ENCODE data around the gene CBX7.
A peak's percentile ranks its signal among the peaks of the same experiment; 100 is the strongest.

The CBX7 gene

DNA sequence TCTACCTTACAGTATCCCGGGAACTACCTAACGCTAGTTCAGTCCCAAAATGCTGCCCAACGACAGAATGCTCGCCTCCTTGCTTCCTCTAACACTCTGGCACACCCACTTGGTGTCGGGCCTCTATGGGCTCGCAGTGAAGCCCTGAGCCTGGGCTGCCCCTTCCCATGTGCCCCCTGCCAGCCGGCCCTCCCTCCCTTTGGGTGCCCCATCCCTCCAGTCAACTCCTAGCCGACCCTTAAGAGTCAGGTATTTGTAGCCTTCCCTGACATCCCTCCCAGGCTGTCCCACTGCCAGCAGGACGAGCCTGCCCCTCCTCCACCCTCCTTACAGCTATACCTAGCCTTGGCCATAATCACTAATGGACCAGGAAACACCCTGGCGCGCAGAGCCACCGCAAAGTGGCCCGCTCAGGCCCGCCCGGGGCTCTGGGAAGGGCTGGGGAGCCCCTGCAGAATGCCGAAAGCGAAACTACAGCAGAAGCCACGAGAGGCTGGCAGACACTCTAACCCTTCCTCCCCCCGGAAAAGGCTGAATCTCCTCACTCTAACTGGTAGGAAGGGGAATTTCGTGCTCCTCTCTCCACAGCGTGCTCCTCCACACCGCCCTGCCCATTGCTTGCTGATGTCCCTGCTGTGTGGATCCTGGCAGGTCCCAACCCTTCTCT lies 8.2 kb downstream of the CBX7 start:
- peak overlapping the region; percentile 95 for H3K4me3 ChIP-seq (ENCODE audit: low read depth, low read length)
- no peak for TF ChIP-seq CTCF (IDR thresholded peaks at IDR 0.05; ENCODE audit: borderline replicate concordance, insufficient read depth, low read depth, low read length)

- TF ChIP-seq CTCF (IDR thresholded peaks at IDR 0.05; ENCODE audit: borderline replicate concordance, insufficient read depth, low read depth, low read length), result no peak
- no peak overlapping the region for H3K4me3 ChIP-seq (ENCODE audit: low read depth, low read length)
These were observed 10.3 kb downstream of the CBX7 start for GRCh38 chr22:39142088-39142680.

GRCh38 chr22:39139933-39140332 lies 12.5 kb downstream of the CBX7 start:
- no peak overlapping the region for H3K4me3 ChIP-seq (ENCODE audit: low read depth, low read length)
- no peak for TF ChIP-seq CTCF (IDR thresholded peaks at IDR 0.05; ENCODE audit: borderline replicate concordance, insufficient read depth, low read depth, low read length)

- TF ChIP-seq CTCF (IDR thresholded peaks at IDR 0.05; ENCODE audit: borderline replicate concordance, insufficient read depth, low read depth, low read length), result no peak
These were observed 14.0 kb downstream of the CBX7 start for GRCh38 chr22:39138357-39138997.

GRCh38 chr22:39136317-39136716 lies 16.2 kb downstream of the CBX7 start:
- no peak for TF ChIP-seq CTCF (IDR thresholded peaks at IDR 0.05; ENCODE audit: borderline replicate concordance, insufficient read depth, low read depth, low read length)
- no peak overlapping the region for H3K4me3 ChIP-seq (ENCODE audit: low read depth, low read length)

More at GRCh38 chr22:39138357-39138997, 14.0 kb downstream of the CBX7 start:
- no peak overlapping the region for H3K4me3 ChIP-seq (ENCODE audit: low read depth, low read length)

DNA sequence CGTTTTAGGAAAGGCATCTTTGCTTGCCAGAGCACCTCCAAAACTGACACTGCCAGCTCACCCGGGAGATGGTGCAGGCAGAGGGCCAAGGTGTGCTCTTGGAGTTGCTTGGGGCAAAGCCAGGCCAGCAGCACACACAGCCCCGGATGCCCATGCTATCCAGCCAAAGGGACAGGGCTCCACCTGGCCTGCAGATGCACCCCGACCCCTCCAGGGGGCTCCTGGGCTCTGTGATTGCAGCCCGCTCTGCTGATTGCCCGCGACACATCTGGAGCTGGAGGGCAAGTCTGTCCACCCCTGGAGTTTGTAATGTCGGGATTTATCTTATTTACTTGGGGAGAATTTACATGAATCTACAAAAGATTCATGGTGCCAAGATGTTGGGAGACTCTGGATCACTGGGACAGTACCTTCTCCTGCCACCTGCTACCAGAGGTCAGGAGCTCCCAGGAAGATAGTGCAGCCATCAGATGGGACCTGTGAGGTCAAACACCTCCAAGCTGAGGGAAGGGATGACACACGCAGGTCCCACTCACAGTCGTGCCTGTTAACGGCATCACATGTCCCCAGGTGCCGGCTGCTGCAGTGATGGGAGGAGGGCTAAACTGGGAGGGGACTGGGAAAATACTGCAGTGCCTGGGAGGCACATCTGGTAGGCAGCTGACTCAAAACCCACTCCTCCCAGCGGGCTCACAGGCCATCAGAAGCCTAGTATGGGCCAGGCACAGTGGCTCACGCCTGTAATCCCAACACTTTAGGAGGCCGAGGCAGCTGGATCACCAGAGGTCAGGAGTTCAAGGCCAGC lies 17.2 kb downstream of the CBX7 start:
- no peak overlapping the region for H3K4me3 ChIP-seq (ENCODE audit: low read depth, low read length)
- TF ChIP-seq CTCF (IDR thresholded peaks at IDR 0.05; ENCODE audit: borderline replicate concordance, insufficient read depth, low read depth, low read length), result peak; percentile 84

All from GM12875 (cell line).